Activated CD4-positive, CD25-positive, alpha-beta regulatory T cell treated with anti-CD3 and anti-CD28 coated beads, Interleukin-2, amount 50 U/mL, for 24 hours (primary cell): Measurements from ENCODE around the gene KIF26A.

Source experiments
- ATAC-seq, 2 donors: fragments of 150-1000 bp; cut with Tn5 transposase; one replicate each; pipeline ENCODE4 v1.10.0; 2021; ENCODE audit warnings: mild to moderate bottlenecking in 1 of 2, moderate library complexity in 1 of 2

KIF26A gene

GRCh38 chr14:104138098-104138717 is at the start of gene KIF26A:
Gene KIF26A, plus strand, starts transcription at chr14:104138587. Its CDS starts 136 bp downstream, at chr14:104138723.
- no peak for ATAC-seq

DNA sequence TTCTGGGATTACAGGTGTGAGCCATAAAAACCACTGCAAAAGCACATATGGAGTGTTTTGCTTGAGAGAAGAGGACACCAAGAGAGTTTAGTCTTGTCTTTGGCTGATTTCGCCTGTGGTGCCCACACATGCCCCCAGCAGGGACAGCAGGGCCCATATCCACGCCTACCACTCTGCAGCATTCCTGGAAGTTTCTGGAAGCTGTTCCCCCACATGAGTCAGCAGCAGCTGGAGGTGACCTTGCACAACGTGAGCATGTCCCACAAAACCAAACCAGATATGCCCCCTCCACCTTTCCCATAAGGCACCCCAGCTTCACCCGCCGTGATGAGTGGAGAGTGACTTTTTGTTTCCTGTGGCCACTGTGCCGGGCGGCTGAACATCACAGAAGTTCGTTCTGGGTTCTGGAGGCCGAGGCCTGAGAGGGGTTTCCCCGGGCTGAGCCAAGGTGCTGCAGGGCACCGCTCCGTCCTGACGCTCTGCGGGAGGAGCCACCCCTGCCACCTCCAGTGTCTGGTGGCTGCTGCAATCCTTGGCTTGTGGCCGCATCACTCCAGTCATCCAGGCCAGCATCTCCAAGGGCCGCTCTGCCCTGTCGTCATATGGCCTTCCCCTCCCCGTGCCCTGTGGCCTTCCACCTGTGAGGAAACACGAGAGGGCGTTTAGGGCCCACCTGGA is 48.2 kb upstream of the KIF26A start:
- ATAC-seq: no peak

DNA sequence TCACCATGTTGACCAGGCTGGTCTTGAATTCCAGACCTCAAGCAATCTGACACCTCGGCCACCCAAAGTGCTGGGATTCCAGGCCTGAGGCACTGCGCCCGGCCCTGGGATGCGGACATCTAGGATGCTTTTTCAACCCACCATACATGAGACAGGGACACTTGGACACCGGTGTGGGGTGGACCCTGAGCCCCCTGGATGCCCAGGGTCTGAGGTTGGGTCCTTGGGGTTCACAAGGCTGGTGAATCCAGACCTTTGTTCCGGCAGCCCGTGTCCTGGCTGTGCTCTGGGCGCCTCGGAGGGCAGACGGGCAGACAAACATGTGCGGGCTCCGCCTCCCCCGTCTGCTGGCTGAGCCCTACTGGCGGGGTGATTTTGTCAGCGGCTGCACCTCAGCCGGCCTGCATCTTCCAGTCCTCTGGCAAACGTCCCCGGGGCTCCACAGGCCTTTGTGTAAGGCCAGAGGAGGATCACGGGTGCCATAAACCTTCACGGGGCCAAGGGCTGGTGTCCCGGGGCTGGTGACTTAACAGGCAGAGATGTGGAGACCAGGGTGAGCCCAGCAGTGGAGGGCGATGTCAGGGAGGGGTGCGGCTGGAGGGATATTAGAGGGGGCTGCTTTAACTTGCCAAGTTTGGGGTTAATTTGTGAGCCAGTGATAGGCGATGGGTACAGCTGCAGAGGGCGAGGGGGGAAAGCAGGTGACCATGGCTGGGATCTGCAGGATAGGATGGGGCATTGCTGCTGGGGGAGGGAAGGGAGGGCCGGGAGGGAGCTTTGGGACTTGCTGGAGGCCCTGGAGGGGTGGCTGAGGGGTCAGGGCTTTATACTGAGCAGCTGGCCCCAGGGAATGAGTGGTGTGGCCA is 47.1 kb upstream of the KIF26A start:
- ATAC-seq: no peak

- ATAC-seq: no peak
These were observed 46.2 kb upstream of the KIF26A start for GRCh38 chr14:104091927-104092771.

GRCh38 chr14:104092931-104093365 is 45.4 kb upstream of the KIF26A start:
- no peak for ATAC-seq

DNA sequence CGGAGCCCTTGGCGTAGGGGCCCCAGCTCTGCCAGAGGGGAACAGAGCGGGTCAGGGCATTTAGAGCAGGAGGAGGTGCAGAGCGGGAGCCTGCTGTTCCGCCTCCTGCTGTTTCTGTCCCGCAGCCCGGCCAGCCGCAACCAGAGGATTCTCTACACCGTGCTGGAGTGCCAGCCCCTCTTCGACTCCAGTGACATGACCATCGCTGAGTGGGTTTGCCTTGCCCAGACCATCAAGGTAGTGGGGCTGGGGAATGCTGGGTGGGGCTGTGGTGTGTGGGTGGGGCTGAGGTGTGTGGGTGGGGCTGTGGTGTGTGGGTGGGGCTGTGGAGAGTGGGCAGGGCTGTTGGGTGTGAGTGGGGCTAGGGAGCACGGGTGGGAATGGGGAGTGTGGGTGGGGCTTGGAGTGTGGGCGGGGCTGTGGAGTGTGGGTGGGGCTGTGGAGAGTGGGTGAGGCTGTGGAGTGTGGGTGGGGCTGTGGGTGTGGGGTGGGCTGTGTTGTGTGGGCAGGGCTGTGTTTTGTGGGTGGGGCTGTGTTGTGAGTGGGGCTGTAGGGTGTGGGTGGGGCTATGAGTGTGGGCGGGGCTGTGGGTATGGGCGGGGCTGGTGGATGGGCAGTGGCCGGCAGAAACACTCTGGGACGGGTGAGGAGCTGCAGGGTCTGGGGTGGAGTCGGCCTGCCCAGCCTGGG is 44.9 kb upstream of the KIF26A start:
- ATAC-seq: no peak

GRCh38 chr14:104094056-104094708 is 44.2 kb upstream of the KIF26A start:
- no peak for ATAC-seq

- ATAC-seq: peak; percentile 49 to 56
These were observed 43.5 kb upstream of the KIF26A start for GRCh38 chr14:104094709-104095425.

GRCh38 chr14:104095426-104096310 is 42.7 kb upstream of the KIF26A start:
- no peak for ATAC-seq

DNA sequence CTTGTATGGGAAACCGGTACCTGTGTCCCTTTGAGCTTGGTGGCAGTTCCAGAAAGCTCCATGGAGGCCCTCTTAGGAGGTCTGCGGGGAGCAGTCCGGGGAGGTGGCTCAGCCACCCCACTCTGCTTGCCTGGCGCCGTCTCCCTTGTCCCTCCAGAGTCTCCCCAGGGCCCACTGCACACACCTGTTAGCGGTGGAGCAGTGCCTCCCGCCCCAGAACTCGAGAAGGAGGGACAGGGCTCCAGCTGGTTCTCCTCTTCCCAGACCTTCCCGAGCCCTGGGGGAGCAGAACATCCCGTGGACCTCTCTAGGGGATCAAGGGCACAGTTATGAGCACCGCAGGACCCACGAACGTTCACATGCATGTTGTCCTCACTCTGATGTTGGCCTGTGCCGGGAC is 42.1 kb upstream of the KIF26A start:
- ATAC-seq: no peak

- no peak for ATAC-seq
These were observed 41.4 kb upstream of the KIF26A start for GRCh38 chr14:104096751-104097700.

- ATAC-seq: no peak
These were observed 39.9 kb upstream of the KIF26A start for GRCh38 chr14:104098272-104099095.

DNA sequence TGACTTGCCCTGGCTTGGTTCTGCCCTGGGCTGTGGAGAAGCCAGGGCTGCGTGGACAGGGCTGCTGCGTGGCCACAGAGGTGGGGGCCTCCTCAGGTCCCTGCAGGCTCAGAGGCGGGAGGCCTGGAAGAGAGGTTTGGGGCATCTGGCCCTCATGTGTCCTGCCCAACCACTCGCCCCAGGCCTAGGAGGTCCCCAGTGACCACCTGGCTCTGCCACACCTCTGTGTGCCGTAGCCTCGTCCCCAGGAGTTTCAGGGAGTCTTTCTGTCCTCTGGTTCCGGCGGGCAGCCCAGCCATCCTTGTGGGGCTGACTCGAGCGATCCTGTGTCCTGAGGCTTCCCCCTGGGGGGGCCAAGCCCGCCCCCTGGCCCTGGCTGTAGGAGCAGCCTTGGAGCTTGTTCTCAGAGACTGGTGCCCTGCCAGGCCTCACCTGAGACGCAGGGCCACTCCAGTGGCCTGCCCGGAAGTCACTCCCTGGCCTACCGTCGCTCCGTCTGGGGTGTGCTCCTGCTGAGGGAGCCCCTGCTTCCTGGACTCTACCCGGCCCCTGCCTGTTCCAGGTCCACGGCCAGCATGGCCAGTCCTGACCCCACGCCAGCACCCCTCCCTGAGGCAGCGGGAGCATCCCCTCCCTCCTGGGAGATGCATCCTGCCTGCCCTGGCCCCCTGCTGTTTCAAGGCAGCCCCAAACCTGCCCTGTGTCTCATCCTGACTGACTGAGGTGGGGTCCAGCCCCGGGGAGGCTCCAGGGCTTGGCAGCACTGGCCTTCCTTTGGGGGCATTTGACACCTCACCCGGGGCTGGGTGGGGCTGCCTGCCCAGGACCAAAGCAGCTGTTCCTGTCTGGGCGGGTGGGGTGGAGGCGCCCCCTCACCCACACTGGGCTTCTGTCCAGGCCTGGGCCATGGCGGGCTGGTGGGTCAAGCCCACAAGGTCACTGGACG is 39.0 kb upstream of the KIF26A start:
- no peak for ATAC-seq

DNA sequence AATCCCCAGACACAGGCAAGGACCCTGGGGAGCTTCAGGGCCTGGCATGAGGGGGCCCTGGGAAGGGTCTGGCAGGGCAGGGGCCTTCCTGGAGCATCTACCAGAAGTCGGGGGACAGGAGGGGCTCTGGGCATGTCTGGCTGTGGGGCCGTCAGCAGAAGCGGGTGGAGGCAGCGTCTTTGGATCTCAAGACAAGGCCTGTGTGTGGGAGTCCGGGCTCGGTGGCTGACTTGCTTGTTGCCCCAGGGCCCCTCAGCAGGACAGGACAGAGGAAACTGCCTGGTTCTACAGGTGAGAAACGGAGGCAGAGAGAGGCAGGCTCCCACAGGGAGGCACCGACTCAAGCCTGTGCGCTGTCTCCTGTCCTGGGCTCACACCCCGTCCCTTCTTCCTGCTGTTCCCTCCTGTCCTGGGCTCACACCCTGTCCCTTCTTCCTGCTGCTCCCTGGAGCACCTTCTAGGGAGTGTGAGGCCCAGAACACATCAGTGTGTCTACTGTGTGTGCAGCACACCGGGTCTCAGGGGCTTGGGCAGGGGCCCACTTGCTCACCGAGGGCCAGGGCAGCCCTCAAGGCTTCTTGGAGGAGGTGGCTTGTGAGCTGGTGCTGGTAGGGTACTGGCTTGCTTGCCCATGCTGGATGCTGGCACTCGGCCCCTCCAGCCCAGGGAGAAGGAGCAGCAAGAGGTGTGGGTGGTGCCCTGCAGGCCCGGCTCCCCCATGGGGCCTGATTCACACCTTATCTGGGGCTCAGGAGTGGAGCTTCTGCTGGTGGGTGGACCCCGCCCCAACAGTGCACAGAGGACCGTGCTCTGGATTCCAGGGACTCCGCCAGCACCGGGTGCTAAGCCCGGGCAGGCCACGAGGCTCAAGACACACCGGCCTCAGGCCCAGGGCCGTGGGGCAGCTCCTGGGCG is 38.0 kb upstream of the KIF26A start:
- no peak for ATAC-seq

GRCh38 chr14:104101086-104101621 is 37.2 kb upstream of the KIF26A start:
- ATAC-seq: no peak
